Activated naive CD8-positive, alpha-beta T cell (primary cell): ENCODE results near the gene PAX4.

Experiments used
- H3K27ac Mint-ChIP-seq: one replicate; pipeline ENCODE4 v1.8.0; 2021; ENCODE audit warnings: mixed read lengths
- H3K27me3 Mint-ChIP-seq: one replicate; pipeline ENCODE4 v1.8.0; 2021; ENCODE audit warnings: mixed read lengths
- H3K36me3 Mint-ChIP-seq: one replicate; pipeline ENCODE4 v1.8.0; 2021; ENCODE audit warnings: mixed read lengths
- H3K4me1 Mint-ChIP-seq: one replicate; pipeline ENCODE4 v1.8.0; 2021; ENCODE audit warnings: low read depth, mixed read lengths
- H3K4me3 Mint-ChIP-seq: one replicate; pipeline ENCODE4 v1.8.0; 2021; ENCODE audit warnings: mild to moderate bottlenecking, mixed read lengths
- H3K9me3 Mint-ChIP-seq: one replicate; pipeline ENCODE4 v1.8.0; 2021; ENCODE audit warnings: low read depth, mixed read lengths

The PAX4 gene

GRCh38 chr7:127608446-127608845 is 9.5 kb downstream of the PAX4 start:
- Mint-ChIP-seq H3K27me3 (peaks cover 4% of the 10 kb centered on the region), H3K27ac (no peak overlapping the region), H3K9me3 (no peaks in the 10 kb centered on the region), H3K4me3 (no peak overlapping the region), H3K4me1 (no peaks in the 10 kb centered on the region), H3K36me3 (no peaks in the 10 kb centered on the region)

- peaks cover 1% of the 10 kb centered on the region for H3K27me3 Mint-ChIP-seq
- no peaks in the 10 kb centered on the region for H3K4me1 Mint-ChIP-seq
- no peak overlapping the region for H3K27ac Mint-ChIP-seq
- peaks cover 5% of the 10 kb centered on the region for H3K36me3 Mint-ChIP-seq
- no peaks in the 10 kb centered on the region for H3K9me3 Mint-ChIP-seq
- no peak overlapping the region for H3K4me3 Mint-ChIP-seq
Measured at GRCh38 chr7:127600885-127601284, 17.1 kb downstream of the PAX4 start.

GRCh38 chr7:127598318-127598717 is 19.6 kb downstream of the PAX4 start:
- no peaks in the 10 kb centered on the region for H3K9me3 Mint-ChIP-seq
- peaks cover 5% of the 10 kb centered on the region for H3K36me3 Mint-ChIP-seq
- no peak overlapping the region for H3K4me3 Mint-ChIP-seq
- H3K27me3 Mint-ChIP-seq: peaks cover 1% of the 10 kb centered on the region
- H3K4me1 Mint-ChIP-seq: no peaks in the 10 kb centered on the region
- H3K27ac Mint-ChIP-seq: no peak overlapping the region

- H3K4me1 Mint-ChIP-seq: no peaks in the 10 kb centered on the region
- no peaks in the 10 kb centered on the region for H3K9me3 Mint-ChIP-seq
- H3K36me3 Mint-ChIP-seq: peaks cover 5% of the 10 kb centered on the region
- no peak overlapping the region for H3K4me3 Mint-ChIP-seq
- H3K27me3 Mint-ChIP-seq: peaks cover 1% of the 10 kb centered on the region
- H3K27ac Mint-ChIP-seq: no peak overlapping the region
Measured at GRCh38 chr7:127595737-127596136, 22.2 kb downstream of the PAX4 start.

- peaks cover 5% of the 10 kb centered on the region for H3K36me3 Mint-ChIP-seq
- H3K27ac Mint-ChIP-seq: no peak overlapping the region
- H3K27me3 Mint-ChIP-seq: peaks cover 1% of the 10 kb centered on the region
- H3K9me3 Mint-ChIP-seq: no peaks in the 10 kb centered on the region
- no peak overlapping the region for H3K4me3 Mint-ChIP-seq
- peaks cover 6% of the 10 kb centered on the region for H3K4me1 Mint-ChIP-seq
Measured at GRCh38 chr7:127594490-127594889, 23.5 kb downstream of the PAX4 start.

- H3K4me1 Mint-ChIP-seq: peaks cover 14% of the 10 kb centered on the region
- no peaks in the 10 kb centered on the region for H3K27me3 Mint-ChIP-seq
- H3K4me3 Mint-ChIP-seq: no peak overlapping the region
- H3K27ac Mint-ChIP-seq: no peak overlapping the region
- H3K36me3 Mint-ChIP-seq: peaks cover 5% of the 10 kb centered on the region
- no peaks in the 10 kb centered on the region for H3K9me3 Mint-ChIP-seq
Measured at GRCh38 chr7:127592550-127592949, 25.4 kb downstream of the PAX4 start.

- H3K4me1 Mint-ChIP-seq: peaks cover 22% of the 10 kb centered on the region
- H3K27ac Mint-ChIP-seq: no peak overlapping the region
- H3K9me3 Mint-ChIP-seq: no peaks in the 10 kb centered on the region
- peaks cover 2% of the 10 kb centered on the region for H3K36me3 Mint-ChIP-seq
- H3K27me3 Mint-ChIP-seq: no peaks in the 10 kb centered on the region
- peak overlapping the region; percentile 40 for H3K4me3 Mint-ChIP-seq
Measured at GRCh38 chr7:127591591-127591990, 26.4 kb downstream of the PAX4 start.

- Mint-ChIP-seq H3K4me3 (peak overlapping the region; percentile 40), H3K4me1 (peaks cover 23% of the 10 kb centered on the region), H3K27me3 (no peaks in the 10 kb centered on the region), H3K27ac (no peak overlapping the region), H3K9me3 (no peaks in the 10 kb centered on the region), H3K36me3 (peaks cover 2% of the 10 kb centered on the region)
Measured at GRCh38 chr7:127591189-127591588, 26.8 kb downstream of the PAX4 start.

GRCh38 chr7:127589896-127590295 is 28.0 kb downstream of the PAX4 start:
- peak overlapping the region; percentile 76 for H3K27ac Mint-ChIP-seq

GRCh38 chr7:127588697-127589482 is 29.1 kb downstream of the PAX4 start:
- Mint-ChIP-seq H3K27ac (peak overlapping the region; percentile 89), H3K27me3 (no peaks in the 10 kb centered on the region), H3K4me3 (peak overlapping the region; percentile 96), H3K4me1 (peaks cover 42% of the 10 kb centered on the region), H3K9me3 (no peaks in the 10 kb centered on the region), H3K36me3 (peaks cover 2% of the 10 kb centered on the region)

More at GRCh38 chr7:127589896-127590295, 28.0 kb downstream of the PAX4 start:
- H3K36me3 Mint-ChIP-seq: peaks cover 2% of the 10 kb centered on the region
- H3K4me1 Mint-ChIP-seq: peaks cover 31% of the 10 kb centered on the region
- no peaks in the 10 kb centered on the region for H3K9me3 Mint-ChIP-seq
- no peaks in the 10 kb centered on the region for H3K27me3 Mint-ChIP-seq
- peak overlapping the region; percentile 96 for H3K4me3 Mint-ChIP-seq

GRCh38 chr7:127588019-127588696 is 29.8 kb downstream of the PAX4 start, which contains the start of gene ARF5:
Gene ARF5, plus strand, starts transcription at chr7:127588411. Its CDS starts 88 bp downstream, at chr7:127588499.
- no peaks in the 10 kb centered on the region for H3K9me3 Mint-ChIP-seq
- no peaks in the 10 kb centered on the region for H3K27me3 Mint-ChIP-seq
- peaks cover 2% of the 10 kb centered on the region for H3K36me3 Mint-ChIP-seq
- peaks cover 49% of the 10 kb centered on the region for H3K4me1 Mint-ChIP-seq
- peak within 1 kb of the TSS; percentile 89 for H3K27ac Mint-ChIP-seq
- H3K4me3 Mint-ChIP-seq: peak within 1 kb of the TSS; percentile 96

GRCh38 chr7:127587663-127588018 is 30.3 kb downstream of the PAX4 start:
- H3K4me3 Mint-ChIP-seq: peak overlapping the region; percentile 91
- peaks cover 54% of the 10 kb centered on the region for H3K4me1 Mint-ChIP-seq
- H3K9me3 Mint-ChIP-seq: no peaks in the 10 kb centered on the region
- H3K27me3 Mint-ChIP-seq: no peaks in the 10 kb centered on the region
- H3K27ac Mint-ChIP-seq: peak overlapping the region; percentile 22
- peaks cover 4% of the 10 kb centered on the region for H3K36me3 Mint-ChIP-seq

GRCh38 chr7:127586346-127586745 is 31.6 kb downstream of the PAX4 start:
- Mint-ChIP-seq H3K36me3 (peaks cover 2% of the 10 kb centered on the region), H3K4me1 (peaks cover 67% of the 10 kb centered on the region), H3K4me3 (peak overlapping the region; percentile 91), H3K27ac (no peak overlapping the region), H3K9me3 (no peaks in the 10 kb centered on the region), H3K27me3 (no peaks in the 10 kb centered on the region)

GRCh38 chr7:127585044-127585953 is 32.6 kb downstream of the PAX4 start, which contains the start of gene GCC1:
Gene GCC1, minus strand, starts transcription at chr7:127585596. Its CDS starts 414 bp downstream, at chr7:127585182.
- Mint-ChIP-seq H3K4me1 (peaks cover 77% of the 10 kb centered on the region), H3K36me3 (peaks cover 6% of the 10 kb centered on the region), H3K9me3 (no peaks in the 10 kb centered on the region), H3K27ac (peak within 1 kb of the TSS; percentile 81), H3K4me3 (peak within 1 kb of the TSS; percentile 91), H3K27me3 (no peaks in the 10 kb centered on the region)
